GF-D8 (cell line): ENCODE data around the gene STMN3.
A peak's percentile ranks its signal among the peaks of the same experiment; 100 is the strongest.

Experiments used
- DNase-seq: peaks from one replicate; lab custom pipeline; 2025; lab: John Stamatoyannopoulos, UW

Gene STMN3

DNA sequence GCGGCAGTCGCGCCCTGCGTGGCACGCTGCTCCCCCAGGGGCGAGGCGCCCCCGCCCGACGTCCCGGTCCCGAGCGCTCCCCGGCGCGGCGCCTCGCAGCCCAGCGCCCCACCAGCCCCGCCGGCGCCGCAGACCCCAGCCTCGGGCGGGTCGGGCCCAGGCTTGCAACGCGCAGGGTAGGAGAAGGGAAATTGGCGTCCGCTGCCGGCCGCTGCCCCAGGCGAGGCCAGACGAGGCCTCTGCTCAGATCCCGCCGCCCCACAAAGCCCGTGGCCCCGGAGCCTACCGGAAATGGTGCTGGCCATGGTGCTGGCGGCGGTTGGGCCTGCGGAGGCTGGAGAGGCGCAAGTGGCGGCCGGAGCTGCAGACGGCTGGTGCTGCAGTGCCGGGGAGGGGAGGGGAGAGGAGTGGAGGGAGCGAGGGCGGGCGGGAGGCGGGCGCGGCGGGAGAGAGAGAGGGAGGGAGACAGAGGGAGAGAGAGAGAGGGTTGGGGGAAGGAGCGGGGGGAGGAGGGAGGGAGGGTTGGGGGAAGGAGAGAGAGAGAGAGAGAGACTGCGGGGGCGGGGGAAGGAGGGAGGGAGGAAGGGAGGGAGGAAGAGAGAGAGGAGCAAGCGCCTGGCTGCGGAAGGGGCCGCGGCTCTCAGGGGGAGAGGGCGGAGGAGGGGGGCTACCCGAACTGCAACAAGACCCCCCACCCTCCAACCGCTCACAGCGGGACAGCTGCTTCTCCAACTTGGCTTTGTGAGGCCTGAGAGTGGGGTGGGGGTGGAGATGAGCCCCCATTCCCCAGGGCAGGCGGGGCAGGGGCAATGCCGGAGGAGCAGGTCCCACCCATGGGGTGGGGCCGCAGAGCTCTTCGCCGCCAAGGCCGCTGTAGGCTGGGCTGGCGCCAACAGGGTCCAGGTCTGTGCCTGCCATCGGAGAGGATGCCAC is at the start of gene STMN3:
STMN3 (minus strand) TSS at position 384 of the 933 bp plus-strand sequence; CDS start at position 305, 79 bp downstream.
- peak; percentile 77 for DNase-seq

DNA sequence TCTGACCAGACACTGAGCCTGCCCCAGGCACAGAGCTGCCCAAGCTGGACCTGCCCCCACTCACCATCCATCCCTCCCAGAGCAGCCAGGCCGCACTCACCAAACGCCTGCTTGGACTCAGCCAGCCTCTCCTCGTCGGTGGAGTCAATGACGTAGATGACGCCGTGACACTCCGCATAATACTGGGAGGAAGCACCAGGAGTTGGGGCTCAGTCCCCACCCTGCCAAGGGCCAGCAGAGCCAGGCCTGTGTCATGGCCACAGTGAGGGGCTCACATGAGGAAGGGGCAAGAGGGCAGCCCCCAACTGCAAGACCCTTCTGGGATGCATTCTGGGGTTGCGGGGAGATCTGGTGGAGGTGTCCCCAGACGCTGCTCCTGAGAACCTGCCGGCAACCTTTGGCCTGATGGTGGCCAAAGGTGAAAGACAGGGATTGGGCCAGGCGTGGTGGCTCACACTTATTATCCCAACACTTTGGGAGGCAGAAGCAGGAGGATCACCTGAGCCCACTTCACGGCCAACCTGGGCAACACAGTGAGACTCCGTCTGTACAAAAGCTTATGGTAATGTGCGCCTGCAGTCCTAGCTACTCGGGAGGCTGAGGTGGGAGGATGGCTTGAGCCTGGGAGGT is 48.9 kb upstream of the STMN3 start:
- no peak for DNase-seq

DNA sequence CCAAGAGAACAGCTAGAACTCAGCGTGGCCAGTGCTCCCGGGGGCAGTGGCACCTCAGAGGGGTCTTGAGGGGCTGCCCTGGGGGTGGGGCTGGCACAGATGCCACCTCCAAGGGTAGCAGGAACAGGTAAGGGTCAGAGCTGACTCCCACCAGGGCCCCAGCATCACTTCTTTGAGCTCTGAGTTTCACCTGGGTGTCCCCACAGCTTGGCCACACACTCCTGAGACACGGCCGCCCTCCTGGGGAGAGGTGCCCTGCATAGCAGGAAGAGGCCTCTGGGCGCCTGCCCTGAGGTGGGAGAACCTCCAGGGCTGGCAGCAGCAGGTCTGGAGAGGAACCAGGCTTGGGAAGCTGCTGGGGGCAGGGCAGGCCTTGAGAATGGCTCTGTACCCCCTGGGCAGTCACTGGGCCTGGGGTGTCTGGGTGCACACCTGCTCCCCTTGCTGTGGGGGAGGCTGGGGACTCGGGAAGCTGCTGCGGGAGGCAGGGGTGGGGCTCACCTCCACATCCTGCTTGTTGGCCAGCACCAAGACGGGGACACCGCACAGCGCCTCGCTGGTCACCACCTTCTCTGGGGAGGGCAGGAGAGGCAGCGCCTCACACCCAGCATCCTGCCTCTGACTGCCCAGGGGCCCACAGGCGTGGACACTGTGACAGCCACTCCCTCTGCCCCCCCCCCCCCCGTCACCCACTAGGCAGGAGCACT is 48.3 kb upstream of the STMN3 start:
- DNase-seq = no peak

DNA sequence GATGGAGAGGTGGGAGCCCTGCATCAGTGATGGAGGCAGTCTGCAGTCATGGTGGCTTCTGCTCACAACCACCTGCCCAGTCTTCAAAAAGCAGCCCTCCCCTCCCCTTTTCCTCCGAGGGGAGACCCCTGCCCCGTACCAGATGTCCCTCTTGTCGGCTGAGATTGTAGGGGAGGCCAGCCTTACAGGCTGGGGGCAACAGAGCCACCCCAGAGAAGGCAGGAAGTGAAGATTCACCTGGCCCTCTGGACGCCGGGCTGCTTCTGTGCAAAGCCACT is 47.8 kb upstream of the STMN3 start:
- DNase-seq = no peak

DNA sequence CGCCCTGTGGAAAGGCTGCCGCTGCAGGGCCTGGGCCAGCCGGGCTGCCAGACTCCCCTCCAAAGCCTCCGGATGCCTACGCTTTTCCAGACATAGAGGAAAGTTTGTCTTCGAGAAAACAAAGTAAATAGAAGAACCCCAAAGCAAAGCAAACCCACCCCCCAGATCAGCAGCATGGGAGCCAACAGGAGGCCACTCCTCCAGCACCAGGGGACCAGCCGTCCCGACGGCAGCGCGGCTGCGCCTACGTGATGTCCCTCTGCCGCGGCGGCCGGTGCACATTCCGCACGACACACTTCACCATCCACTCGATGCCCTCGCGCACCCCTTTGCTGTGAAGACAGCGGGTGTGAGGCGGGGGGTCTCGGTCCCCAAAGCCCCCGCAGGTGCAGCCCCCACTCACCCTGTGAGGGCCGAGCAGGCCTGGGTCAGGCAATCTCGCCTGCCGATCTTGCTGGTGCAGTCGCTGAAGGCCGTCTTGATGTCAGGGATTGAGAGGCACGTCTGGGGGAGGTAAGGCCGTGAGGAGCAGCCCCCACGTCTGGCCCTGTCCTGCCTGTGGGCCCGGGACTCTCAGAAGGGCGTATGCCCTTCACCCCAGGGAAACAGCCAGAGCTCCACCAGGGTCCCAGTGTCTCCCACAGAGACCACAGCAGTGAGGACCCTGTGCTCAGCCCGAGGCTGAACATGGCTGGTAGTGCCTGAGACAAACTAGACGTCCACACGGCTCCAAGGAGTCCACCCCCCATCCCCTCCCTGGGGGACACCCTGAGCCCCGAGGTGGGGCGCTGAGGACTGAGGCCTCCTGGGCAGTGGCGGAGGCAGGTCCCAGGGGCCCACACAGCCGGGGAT is 47.2 kb upstream of the STMN3 start:
- no peak for DNase-seq

DNA sequence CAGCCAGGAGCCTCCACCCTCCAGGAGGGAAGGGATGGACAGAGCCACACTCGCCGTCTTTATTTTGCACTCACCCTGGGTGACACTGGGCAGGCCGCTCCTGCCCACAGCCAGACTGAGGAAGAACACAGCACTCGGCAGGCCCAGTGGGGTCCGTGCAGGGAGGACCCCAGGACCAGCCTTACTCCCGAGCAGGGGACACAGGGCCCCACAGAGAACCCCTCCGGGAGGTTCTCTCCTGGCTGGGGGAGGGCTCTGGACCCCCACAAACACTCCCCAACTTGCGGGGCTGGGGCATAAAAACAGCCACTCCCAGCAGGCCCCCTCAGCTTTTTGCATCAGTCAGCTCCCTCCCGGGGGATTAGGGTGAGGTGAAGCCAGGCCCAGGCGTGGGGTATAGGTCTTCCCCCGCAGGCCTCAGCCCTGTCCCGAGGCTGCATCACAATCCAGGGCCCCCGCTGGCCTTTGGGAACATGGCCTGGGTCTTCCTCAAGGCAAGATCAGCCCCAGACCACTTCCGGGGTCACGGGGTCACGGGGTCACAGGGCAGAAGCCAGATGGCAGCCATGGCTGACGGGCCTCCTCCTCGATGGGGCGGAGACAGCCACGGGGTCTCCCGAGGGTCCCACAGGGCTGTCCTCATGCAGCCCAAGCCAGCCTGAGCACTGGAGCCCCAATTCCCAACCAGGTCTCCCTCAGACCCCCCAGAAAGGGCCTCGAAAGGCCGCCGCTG is 46.4 kb upstream of the STMN3 start:
- no peak for DNase-seq

DNA sequence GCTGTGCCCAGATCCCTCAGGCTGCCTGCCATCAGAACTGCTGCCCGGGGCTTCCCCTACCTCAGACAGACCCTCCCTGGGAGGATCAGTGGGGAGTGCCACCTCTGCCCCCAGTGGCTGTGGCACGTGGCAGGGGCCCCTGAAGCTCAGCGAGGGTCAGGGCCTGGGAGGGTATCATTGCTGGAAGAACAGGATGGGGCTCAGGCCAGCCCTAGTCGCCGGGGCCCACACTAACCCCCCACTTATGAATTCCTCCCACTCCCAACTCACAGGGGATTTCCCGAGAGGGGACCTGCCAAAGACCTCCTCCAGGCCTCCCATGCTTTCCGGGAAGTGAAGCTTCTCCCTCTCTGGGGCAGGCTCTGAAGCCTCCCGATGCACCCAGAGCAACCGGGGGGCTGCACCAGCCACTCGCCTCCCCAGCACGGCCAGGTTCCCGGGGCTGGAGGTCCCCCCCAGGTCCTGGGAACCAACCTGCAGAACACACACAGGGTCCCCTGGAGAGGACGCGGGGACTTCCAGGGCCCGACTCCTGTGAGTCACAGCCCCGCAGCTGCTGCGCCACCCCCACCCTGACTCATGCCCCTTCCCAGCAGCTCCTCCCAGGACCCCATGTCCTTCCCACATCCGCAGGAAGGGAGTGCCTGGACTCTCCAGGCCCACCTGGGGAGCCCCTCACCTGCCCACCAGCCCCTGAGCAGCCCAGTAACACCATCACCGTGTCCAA is 45.7 kb upstream of the STMN3 start:
- no peak for DNase-seq

DNA sequence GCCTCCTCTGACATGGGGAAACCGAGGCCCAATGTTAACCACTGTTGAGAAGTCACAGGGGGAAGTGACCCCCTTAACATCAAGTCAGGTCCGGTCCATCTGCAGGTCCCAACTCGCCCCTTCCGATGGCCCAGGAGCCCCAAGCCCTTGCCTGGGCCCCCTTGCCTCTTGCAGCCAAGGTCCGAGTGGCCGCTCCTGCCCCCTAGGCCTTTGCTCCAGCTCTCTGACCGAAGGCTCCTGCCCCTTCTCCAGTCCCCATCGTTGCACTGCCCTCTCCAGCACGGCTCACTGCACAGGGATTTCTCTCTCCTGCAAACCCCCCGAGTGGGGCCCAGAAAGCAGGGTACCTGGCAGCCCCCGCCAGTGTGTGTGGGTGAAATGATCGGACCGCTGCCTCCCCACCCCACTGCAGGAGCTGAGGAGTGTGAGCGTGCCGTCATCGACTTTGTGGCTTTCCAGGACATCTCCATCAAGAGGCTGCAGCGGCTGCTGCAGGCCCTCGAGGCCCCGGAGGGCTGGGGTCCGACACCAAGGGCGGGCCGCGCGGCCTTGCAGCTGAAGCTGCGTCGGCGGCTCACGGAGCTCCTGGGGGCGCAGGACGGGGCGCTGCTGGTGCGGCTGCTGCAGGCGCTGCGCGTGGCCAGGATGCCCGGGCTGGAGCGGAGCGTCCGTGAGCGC is 44.8 kb upstream of the STMN3 start:
- no peak for DNase-seq

DNA sequence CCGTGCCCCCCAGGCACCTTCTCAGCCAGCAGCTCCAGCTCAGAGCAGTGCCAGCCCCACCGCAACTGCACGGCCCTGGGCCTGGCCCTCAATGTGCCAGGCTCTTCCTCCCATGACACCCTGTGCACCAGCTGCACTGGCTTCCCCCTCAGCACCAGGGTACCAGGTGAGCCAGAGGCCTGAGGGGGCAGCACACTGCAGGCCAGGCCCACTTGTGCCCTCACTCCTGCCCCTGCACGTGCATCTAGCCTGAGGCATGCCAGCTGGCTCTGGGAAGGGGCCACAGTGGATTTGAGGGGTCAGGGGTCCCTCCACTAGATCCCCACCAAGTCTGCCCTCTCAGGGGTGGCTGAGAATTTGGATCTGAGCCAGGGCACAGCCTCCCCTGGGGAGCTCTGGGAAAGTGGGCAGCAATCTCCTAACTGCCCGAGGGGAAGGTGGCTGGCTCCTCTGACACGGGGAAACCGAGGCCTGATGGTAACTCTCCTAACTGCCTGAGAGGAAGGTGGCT is 44.2 kb upstream of the STMN3 start:
- no peak for DNase-seq

DNA sequence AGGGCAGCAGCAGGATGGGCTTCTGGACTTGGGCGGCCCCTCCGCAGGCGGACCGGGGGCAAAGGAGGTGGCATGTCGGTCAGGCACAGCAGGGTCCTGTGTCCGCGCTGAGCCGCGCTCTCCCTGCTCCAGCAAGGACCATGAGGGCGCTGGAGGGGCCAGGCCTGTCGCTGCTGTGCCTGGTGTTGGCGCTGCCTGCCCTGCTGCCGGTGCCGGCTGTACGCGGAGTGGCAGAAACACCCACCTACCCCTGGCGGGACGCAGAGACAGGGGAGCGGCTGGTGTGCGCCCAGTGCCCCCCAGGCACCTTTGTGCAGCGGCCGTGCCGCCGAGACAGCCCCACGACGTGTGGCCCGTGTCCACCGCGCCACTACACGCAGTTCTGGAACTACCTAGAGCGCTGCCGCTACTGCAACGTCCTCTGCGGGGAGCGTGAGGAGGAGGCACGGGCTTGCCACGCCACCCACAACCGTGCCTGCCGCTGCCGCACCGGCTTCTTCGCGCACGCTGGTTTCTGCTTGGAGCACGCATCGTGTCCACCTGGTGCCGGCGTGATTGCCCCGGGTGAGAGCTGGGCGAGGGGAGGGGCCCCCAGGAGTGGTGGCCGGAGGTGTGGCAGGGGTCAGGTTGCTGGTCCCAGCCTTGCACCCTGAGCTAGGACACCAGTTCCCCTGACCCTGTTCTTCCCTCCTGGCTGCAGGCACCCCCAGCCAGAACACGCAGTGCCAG is 43.6 kb upstream of the STMN3 start, which contains the start of gene TNFRSF6B:
TNFRSF6B (plus strand) TSS at position 25 of the 729 bp plus-strand sequence; CDS start at position 141, 116 bp downstream.
- DNase-seq = no peak

DNA sequence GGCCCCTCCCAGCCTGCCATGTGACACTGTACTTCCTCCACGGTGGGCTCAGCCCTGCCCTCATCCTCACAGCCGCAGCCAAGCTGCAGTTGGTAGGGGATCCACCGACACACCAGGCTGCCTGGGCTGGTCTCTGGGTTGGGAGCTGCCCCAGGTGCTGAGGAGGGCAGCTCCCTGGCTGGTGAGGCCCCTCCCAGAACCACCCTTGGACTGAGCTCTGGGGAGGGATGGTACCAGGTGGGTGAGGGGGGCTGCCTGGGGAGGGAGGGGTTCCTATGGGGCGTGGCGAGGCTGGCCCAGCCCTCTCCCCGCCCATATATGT is 43.0 kb upstream of the STMN3 start:
- no peak for DNase-seq

DNA sequence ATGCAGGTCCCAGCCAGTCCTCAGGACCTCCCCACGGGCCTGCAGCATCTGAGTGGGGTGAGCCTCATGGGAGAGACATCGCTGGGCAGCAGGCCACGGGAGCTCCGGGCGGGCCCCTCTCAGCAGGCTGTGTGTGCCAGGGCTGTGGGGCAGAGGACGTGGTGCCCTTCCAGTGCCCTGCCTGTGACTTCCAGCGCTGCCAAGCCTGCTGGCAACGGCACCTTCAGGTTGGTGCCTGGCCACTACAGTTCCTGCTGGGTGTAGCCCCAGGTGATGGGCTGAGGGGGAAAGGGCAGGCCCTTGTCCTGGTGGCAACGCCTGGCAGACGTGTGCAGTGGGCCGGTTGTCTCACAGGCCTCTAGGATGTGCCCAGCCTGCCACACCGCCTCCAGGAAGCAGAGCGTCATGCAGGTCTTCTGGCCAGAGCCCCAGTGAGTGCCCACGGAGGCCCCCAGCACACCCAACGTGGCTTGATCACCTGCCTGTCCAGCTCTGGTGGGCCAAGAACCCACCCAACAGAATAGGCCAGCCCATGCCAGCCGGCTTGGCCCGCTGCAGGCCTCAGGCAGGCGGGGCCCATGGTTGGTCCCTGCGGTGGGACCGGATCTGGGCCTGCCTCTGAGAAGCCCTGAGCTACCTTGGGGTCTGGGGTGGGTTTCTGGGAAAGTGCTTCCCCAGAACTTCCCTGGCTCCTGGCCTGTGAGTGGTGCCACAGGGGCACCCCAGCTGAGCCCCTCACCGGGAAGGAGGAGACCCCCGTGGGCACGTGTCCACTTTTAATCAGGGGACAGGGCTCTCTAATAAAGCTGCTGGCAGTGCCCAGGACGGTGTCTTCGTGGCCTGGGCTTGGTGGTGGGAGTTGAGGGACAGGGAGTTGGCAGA is 42.4 kb upstream of the STMN3 start:
- no peak for DNase-seq

DNA sequence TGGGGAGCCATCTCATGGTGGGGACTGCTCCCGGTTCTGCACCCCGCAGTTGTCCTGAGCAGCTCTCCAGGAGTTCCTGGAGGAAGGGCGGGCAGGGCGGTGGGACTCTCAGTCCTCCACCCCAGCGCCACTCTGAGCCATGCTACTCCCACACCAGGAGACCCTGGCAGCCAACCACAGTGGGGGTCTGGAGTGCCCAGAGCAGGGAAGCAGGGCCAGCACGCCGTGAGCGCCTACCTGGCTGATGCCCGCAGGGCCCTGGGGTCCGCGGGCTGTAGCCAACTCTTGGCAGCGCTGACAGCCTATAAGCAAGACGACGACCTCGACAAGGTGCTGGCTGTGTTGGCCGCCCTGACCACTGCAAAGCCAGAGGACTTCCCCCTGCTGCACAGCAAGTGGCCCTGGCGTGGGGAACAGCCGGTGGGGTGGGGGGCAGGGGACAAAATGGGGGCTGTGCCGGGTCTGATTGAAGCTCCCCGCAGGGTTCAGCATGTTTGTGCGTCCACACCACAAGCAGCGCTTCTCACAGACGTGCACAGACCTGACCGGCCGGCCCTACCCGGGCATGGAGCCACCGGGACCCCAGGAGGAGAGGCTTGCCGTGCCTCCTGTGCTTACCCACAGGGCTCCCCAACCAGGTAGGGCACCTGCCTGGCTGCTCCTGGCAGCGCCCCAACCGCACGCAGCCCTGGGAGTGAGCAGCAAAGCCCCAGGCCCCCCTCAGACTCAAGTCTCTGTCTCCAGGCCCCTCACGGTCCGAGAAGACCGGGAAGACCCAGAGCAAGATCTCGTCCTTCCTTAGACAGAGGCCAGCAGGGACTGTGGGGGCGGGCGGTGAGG is 41.6 kb upstream of the STMN3 start:
- no peak for DNase-seq

DNA sequence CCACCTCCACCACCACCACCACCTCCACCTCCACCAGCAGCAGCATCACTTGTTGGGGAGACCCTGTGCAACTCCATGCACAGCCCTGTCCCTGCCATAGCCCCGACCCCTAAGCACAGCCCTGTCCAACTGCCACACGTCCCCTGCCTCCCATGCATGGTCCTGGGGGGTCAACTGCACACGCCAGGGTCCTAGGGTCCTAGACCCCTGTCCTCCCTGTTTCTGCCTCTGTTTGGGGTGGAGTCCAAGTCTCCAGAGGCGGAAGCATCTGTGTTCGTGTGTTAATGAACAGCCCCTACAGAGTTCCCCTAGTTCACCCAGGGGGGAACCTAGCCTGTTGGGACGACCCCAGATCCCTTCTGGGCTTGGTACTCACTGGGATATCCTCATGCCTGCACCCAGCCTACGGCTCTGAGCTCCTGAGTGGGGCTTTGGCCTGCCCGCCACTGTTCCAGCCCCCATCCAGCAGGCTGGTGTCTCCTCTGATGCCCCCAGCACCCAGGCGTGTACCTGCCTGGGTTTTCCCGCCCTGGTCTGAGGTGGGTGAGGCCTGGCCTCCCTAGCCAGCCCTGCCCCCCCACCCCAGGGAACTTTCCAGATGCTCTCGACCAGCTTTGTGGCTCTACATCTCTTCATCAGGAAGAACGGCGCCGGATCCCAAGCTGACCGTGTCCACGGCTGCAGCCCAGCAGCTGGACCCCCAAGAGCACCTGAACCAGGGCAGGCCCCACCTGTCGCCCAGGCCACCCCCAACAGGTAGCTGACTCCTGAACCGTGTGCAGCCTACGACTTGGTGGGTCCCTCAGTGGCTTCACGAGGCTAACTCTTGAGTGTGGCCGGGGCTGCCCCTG is 40.7 kb upstream of the STMN3 start:
- no peak for DNase-seq

DNA sequence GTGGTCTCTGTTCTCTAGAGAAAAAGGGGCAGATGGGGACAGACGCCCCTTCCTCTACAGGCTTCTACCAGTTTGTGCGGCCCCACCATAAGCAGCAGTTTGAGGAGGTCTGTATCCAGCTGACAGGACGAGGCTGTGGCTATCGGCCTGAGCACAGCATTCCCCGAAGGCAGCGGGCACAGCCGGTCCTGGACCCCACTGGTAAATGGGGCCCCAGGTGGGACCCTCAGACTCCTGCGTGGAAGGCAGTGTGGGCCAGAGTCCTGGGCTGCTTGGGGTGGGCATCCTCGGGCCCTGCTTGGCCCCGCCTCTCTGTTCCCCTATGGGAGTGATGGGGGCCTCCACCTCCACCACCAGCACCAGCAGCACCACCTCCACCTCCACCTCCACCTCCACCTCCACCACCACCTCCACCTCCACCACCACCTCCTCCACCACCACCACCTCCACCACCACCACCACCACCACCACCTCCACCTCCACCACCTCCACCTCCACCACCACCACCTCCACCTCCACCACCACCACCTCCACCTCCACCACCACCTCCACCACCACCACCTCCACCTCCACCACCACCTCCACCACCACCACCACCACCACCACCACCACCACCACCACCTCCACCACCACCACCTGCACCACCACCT is 40.0 kb upstream of the STMN3 start:
- DNase-seq = no peak
